ENCODE data around the gene RIPOR1. TPM values are rescaled to one million over a fixed set of nuclear protein-coding genes. Genes with fewer than 3 reads are reported as not detected.

RIPOR1 gene
- polyA plus RNA-seq, 1 donor (not counting 4 experiments of a cell fraction or from before 2014, with no cell fraction given): 5.3 TPM

DNA sequence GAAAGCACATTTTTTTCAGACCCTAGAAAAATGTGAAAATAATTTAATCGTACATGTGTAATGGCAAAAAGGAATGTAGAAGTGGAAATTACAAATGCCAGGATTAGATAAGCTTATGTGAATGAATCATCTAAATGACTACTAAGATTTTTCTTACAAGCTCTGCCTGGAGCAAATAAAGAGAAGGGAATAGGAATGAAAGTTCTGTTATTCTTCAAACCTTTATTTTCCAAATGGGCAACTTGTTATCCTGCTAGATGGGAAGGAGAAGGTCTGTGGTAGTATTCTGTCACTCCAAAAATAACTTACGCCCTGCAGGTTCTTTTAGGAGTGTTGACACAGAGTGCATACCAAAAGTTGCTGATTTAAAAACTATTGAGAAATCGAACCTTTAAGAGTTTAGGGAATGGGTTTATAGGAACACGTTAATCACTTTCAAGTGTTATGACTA is 43.4 kb downstream of the RIPOR1 start:
- Histone ChIP-seq H4K20me1 (ENCODE audit: control insufficient read depth, extremely low read depth, insufficient read depth, low read length) (peaks cover 3% of the 10 kb centered on the region), H3K27me3 (ENCODE audit: control insufficient read depth, extremely low read depth, insufficient read depth, low read length) (no peaks in the 10 kb centered on the region), H3K9me1 (ENCODE audit: control insufficient read depth, extremely low read depth, insufficient read depth, low read length) (no peaks in the 10 kb centered on the region), H3K36me3 (ENCODE audit: control insufficient read depth in 2 of 2, extremely low read depth in 1 of 2, insufficient read depth in 2 of 2, low read length in 2 of 2) (peaks cover 8 to 22% of the 10 kb centered on the region in 2 experiments), H3K9me3 (ENCODE audit: control insufficient read depth, low read depth, low read length) (no peaks in the 10 kb centered on the region), H3K4me1 (ENCODE audit: control insufficient read depth, extremely low read depth, insufficient read depth, low read length) (no peaks in the 10 kb centered on the region), H3K27ac (ENCODE audit: control insufficient read depth, insufficient read depth, low read length) (no peak overlapping the region), H3K4me3 (ENCODE audit: control insufficient read depth in 2 of 3, extremely low read depth in 1 of 3, insufficient read depth in 2 of 3, low read depth in 1 of 3, low read length in 3 of 3) (no peak overlapping the region), H2AFZ (ENCODE audit: control insufficient read depth, low read length) (no peak overlapping the region), H3K4me2 (ENCODE audit: control insufficient read depth, extremely low read depth, insufficient read depth, low read depth, low read length) (no peak overlapping the region), H3K9ac (ENCODE audit: control insufficient read depth, extremely low read depth, insufficient read depth, low read length) (no peak overlapping the region), H3K79me2 (ENCODE audit: control insufficient read depth, insufficient read depth, low read length) (peaks cover 77% of the 10 kb centered on the region)
- dilution Hi-C loops (cut with MboI; ENCODE audit: extremely low pct_ligation_motif_present, low sequenced_read_pairs): no loop called here
- FAIRE-seq (no peak), DNase-seq (ENCODE audit: low read depth, low spot score) (no peak)
- TF ChIP-seq EZH2 (IDR thresholded peaks at IDR 0.05; ENCODE audit: low read length): no peak

DNA sequence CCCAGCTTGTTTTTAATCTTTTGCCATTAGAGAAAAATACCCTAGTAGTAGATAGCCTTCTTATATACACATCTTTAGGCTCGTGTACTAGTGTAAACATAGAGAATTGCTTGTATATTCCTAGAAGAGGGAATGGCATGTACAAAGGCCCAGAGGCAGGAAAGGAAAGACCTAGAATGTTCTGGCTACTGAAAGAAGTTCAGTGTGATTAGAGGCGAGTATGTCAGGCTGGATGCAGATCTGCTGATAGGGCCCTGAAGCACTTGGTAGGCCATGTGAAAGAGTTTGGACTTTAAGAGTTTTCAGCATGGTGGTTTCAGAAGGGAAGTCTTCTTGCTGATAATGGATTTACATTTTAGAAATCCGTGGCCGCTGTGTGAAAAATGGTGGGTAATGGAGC is 51.1 kb downstream of the RIPOR1 start:
- DNase-seq (ENCODE audit: low read depth, low spot score): no peak
- H3K4me3 ChIP-seq (ENCODE audit: control insufficient read depth in 2 of 3, extremely low read depth in 1 of 3, insufficient read depth in 2 of 3, low read depth in 1 of 3, low read length in 3 of 3): no peak overlapping the region
- H3K79me2 ChIP-seq (ENCODE audit: control insufficient read depth, insufficient read depth, low read length): peaks cover 66% of the 10 kb centered on the region
- dilution Hi-C loops (cut with MboI; ENCODE audit: extremely low pct_ligation_motif_present, low sequenced_read_pairs): no loop called here
- H3K27me3 ChIP-seq (ENCODE audit: control insufficient read depth, extremely low read depth, insufficient read depth, low read length): no peaks in the 10 kb centered on the region
- H3K9me3 ChIP-seq (ENCODE audit: control insufficient read depth, low read depth, low read length): no peaks in the 10 kb centered on the region
- no peak overlapping the region for H2AFZ ChIP-seq (ENCODE audit: control insufficient read depth, low read length)
- H3K4me2 ChIP-seq (ENCODE audit: control insufficient read depth, extremely low read depth, insufficient read depth, low read depth, low read length): no peak overlapping the region
- H3K27ac ChIP-seq (ENCODE audit: control insufficient read depth, insufficient read depth, low read length): no peak overlapping the region
- no peaks in the 10 kb centered on the region for H4K20me1 ChIP-seq (ENCODE audit: control insufficient read depth, extremely low read depth, insufficient read depth, low read length)
- H3K36me3 ChIP-seq (ENCODE audit: control insufficient read depth in 2 of 2, extremely low read depth in 1 of 2, insufficient read depth in 2 of 2, low read length in 2 of 2): peaks cover 5% of the 10 kb centered on the region in 2 experiments
- no peaks in the 10 kb centered on the region for H3K4me1 ChIP-seq (ENCODE audit: control insufficient read depth, extremely low read depth, insufficient read depth, low read length)
- H3K9ac ChIP-seq (ENCODE audit: control insufficient read depth, extremely low read depth, insufficient read depth, low read length): no peak overlapping the region
- no peaks in the 10 kb centered on the region for H3K9me1 ChIP-seq (ENCODE audit: control insufficient read depth, extremely low read depth, insufficient read depth, low read length)
- FAIRE-seq: no peak
- TF ChIP-seq CTCF (optimal IDR thresholded peaks at IDR 0.05 in 1 of 3, IDR thresholded peaks at IDR 0.05 in 1 of 3, conservative IDR thresholded peaks at IDR 0.05 in 1 of 3; ENCODE audit: extremely low read depth in 1 of 3, insufficient read depth in 2 of 3, low read length in 3 of 3): no peak
- TF ChIP-seq EZH2 (IDR thresholded peaks at IDR 0.05; ENCODE audit: low read length): no peak

- Histone ChIP-seq H4K20me1 (ENCODE audit: control insufficient read depth, extremely low read depth, insufficient read depth, low read length) (no peaks in the 10 kb centered on the region), H3K9me1 (ENCODE audit: control insufficient read depth, extremely low read depth, insufficient read depth, low read length) (no peaks in the 10 kb centered on the region), H3K9me3 (ENCODE audit: control insufficient read depth, low read depth, low read length) (no peaks in the 10 kb centered on the region), H3K36me3 (ENCODE audit: control insufficient read depth in 2 of 2, extremely low read depth in 1 of 2, insufficient read depth in 2 of 2, low read length in 2 of 2) (peaks cover under 1 to 3% of the 10 kb centered on the region in 2 experiments), H2AFZ (ENCODE audit: control insufficient read depth, low read length) (no peak overlapping the region), H3K27me3 (ENCODE audit: control insufficient read depth, extremely low read depth, insufficient read depth, low read length) (no peaks in the 10 kb centered on the region), H3K4me2 (ENCODE audit: control insufficient read depth, extremely low read depth, insufficient read depth, low read depth, low read length) (no peak overlapping the region), H3K4me3 (ENCODE audit: control insufficient read depth in 2 of 3, extremely low read depth in 1 of 3, insufficient read depth in 2 of 3, low read depth in 1 of 3, low read length in 3 of 3) (no peak overlapping the region), H3K4me1 (ENCODE audit: control insufficient read depth, extremely low read depth, insufficient read depth, low read length) (no peaks in the 10 kb centered on the region), H3K79me2 (ENCODE audit: control insufficient read depth, insufficient read depth, low read length) (peaks cover 66% of the 10 kb centered on the region), H3K27ac (ENCODE audit: control insufficient read depth, insufficient read depth, low read length) (no peak overlapping the region), H3K9ac (ENCODE audit: control insufficient read depth, extremely low read depth, insufficient read depth, low read length) (no peak overlapping the region)
- DNase-seq (ENCODE audit: low read depth, low spot score): no peak
- dilution Hi-C loops (cut with MboI; ENCODE audit: extremely low pct_ligation_motif_present, low sequenced_read_pairs): no loop called here
- TF ChIP-seq EZH2 (IDR thresholded peaks at IDR 0.05; ENCODE audit: low read length) (no peak), CTCF (optimal IDR thresholded peaks at IDR 0.05 in 1 of 3, IDR thresholded peaks at IDR 0.05 in 1 of 3, conservative IDR thresholded peaks at IDR 0.05 in 1 of 3; ENCODE audit: extremely low read depth in 1 of 3, insufficient read depth in 2 of 3, low read length in 3 of 3) (no peak)
- no peak for FAIRE-seq
These were observed 51.6 kb downstream of the RIPOR1 start for GRCh38 chr16:67580202-67580601.
